T47D (cell line): ENCODE results near the gene ATXN7L1.

Experiments
- DNase-seq, 2 experiments: peaks; one replicate each; pipeline versions ENCODE4 v3.0.0 to v3.0.0-alpha.2; 2011 to 2012; ENCODE audit warnings: low read depth in 1 of 2, low spot score in 1 of 2
- JUND ChIP-seq: IDR thresholded peaks from 2 replicates; pipeline ENCODE4 v1.6.1; 2012; ENCODE audit warnings: low read depth
- in situ Hi-C: cut with HindIII; loops from 2 replicates; pipeline ENCODE4 v1.10.0; 2016; ENCODE audit warnings: low sequenced_read_pairs, low pct_unique_long_range_greater_than_20kb

Gene ATXN7L1

GRCh38 chr7:105742787-105743186, 133.6 kb downstream of the ATXN7L1 start:
- DNase-seq: no peak
- TF ChIP-seq JUND: no peak
- in situ Hi-C loops: no loop called here

GRCh38 chr7:105741982-105742381, 134.4 kb downstream of the ATXN7L1 start:
- TF ChIP-seq JUND: no peak
- in situ Hi-C loops: no loop called here

GRCh38 chr7:105738133-105738532, 138.3 kb downstream of the ATXN7L1 start:
- no peak for DNase-seq
- no peak for TF ChIP-seq JUND
- in situ Hi-C loops: no loop called here

More at GRCh38 chr7:105741982-105742381, 134.4 kb downstream of the ATXN7L1 start:
- DNase-seq: no peak

- no peak for DNase-seq
- in situ Hi-C loops: no loop called here
- no peak for TF ChIP-seq JUND
Observed at GRCh38 chr7:105734233-105734632, 142.2 kb downstream of the ATXN7L1 start.

- in situ Hi-C loops: no loop called here
- TF ChIP-seq JUND: no peak
- no peak for DNase-seq
Observed at GRCh38 chr7:105731042-105731441, 145.4 kb downstream of the ATXN7L1 start.

- TF ChIP-seq JUND: no peak
- in situ Hi-C loops: no loop called here
- DNase-seq: no peak
Observed at GRCh38 chr7:105728028-105728427, 148.4 kb downstream of the ATXN7L1 start.

GRCh38 chr7:105724688-105725087, 151.7 kb downstream of the ATXN7L1 start:
- no peak for DNase-seq
- in situ Hi-C loops: no loop called here
- no peak for TF ChIP-seq JUND

GRCh38 chr7:105723572-105723971, 152.8 kb downstream of the ATXN7L1 start:
- in situ Hi-C loops: no loop called here

GRCh38 chr7:105721571-105722104, 154.8 kb downstream of the ATXN7L1 start:
- in situ Hi-C loops: no loop called here
- TF ChIP-seq JUND: no peak
- no peak for DNase-seq

More at GRCh38 chr7:105723572-105723971, 152.8 kb downstream of the ATXN7L1 start:
- DNase-seq: no peak
- no peak for TF ChIP-seq JUND

- in situ Hi-C loops: no loop called here
- no peak for DNase-seq
- TF ChIP-seq JUND: no peak
Observed at GRCh38 chr7:105719919-105720318, 156.5 kb downstream of the ATXN7L1 start.

- in situ Hi-C loops: no loop called here
- DNase-seq: no peak
- TF ChIP-seq JUND: no peak
Observed at GRCh38 chr7:105719395-105719794, 157.0 kb downstream of the ATXN7L1 start.

- in situ Hi-C loops: no loop called here
- DNase-seq: no peak
- no peak for TF ChIP-seq JUND
Observed at GRCh38 chr7:105718511-105718925, 157.9 kb downstream of the ATXN7L1 start.

GRCh38 chr7:105715528-105715927, 160.9 kb downstream of the ATXN7L1 start:
- in situ Hi-C loops: no loop called here
- no peak for DNase-seq
- TF ChIP-seq JUND: no peak
